ENCODE data around the gene B4GALNT4.
A peak's percentile ranks its signal among the peaks of the same experiment; 100 is the strongest.
"Not testable (repeated sequence)": the region's sequence is repeated elsewhere in the genome, so short reads cannot be mapped to it uniquely, and the experiment has no call there.

Gene B4GALNT4

GRCh38 chr11:395866-396265, 26.6 kb downstream of the B4GALNT4 start:
- in situ Hi-C loops (cut with HindIII; ENCODE audit: low sequenced_read_pairs), result no loop called here
- no peak overlapping the region for H3K4me3 ChIP-seq (ENCODE audit: low read depth, low read length)
- TF ChIP-seq, protein P1, sequence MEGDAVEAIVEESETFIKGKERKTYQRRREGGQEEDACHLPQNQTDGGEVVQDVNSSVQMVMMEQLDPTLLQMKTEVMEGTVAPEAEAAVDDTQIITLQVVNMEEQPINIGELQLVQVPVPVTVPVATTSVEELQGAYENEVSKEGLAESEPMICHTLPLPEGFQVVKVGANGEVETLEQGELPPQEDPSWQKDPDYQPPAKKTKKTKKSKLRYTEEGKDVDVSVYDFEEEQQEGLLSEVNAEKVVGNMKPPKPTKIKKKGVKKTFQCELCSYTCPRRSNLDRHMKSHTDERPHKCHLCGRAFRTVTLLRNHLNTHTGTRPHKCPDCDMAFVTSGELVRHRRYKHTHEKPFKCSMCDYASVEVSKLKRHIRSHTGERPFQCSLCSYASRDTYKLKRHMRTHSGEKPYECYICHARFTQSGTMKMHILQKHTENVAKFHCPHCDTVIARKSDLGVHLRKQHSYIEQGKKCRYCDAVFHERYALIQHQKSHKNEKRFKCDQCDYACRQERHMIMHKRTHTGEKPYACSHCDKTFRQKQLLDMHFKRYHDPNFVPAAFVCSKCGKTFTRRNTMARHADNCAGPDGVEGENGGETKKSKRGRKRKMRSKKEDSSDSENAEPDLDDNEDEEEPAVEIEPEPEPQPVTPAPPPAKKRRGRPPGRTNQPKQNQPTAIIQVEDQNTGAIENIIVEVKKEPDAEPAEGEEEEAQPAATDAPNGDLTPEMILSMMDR (IDR thresholded peaks at IDR 0.05; ENCODE audit: low read depth, low read length), result no peak
- DNase-seq (ENCODE audit: low read depth, low spot score), result no peak

DNA sequence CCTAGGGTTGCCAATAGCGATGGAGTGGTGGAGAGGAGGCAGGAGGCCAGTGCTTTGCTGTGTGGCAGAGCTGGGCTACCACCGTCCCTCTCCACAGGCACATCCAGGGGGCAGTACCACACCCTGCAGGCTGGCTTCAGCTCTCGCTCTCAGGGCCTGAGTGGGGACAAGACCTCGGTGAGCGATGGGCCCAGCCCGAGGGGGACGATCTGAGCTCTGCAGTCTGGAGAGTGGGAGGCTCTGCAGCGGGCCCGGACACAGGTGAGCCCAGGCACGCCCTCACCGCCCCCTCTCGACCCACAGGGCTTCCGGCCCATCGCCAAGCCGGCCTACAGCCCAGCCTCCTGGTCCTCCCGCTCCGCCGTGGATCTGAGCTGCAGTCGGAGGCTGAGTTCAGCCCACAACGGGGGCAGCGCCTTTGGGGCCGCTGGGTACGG, 27.2 kb downstream of the B4GALNT4 start:
- TF ChIP-seq, protein P1 (IDR thresholded peaks at IDR 0.05; ENCODE audit: low read depth, low read length), result peak; percentile 45
- in situ Hi-C loops (cut with HindIII; ENCODE audit: low sequenced_read_pairs), result no loop called here
- H3K4me3 ChIP-seq (ENCODE audit: low read depth, low read length), result no peak overlapping the region
- no peak for DNase-seq (ENCODE audit: low read depth, low spot score)

- in situ Hi-C loops (cut with HindIII; ENCODE audit: low sequenced_read_pairs), result no loop called here
- H3K4me3 ChIP-seq (ENCODE audit: low read depth, low read length), result peak overlapping the region; percentile 28
- DNase-seq (ENCODE audit: low read depth, low spot score), result peak; percentile 66
- TF ChIP-seq, protein P1 (IDR thresholded peaks at IDR 0.05; ENCODE audit: low read depth, low read length), result peak; percentile 62
These were observed 27.7 kb downstream of the B4GALNT4 start for GRCh38 chr11:396948-397548.

- no peak overlapping the region for H3K4me3 ChIP-seq (ENCODE audit: low read depth, low read length)
- TF ChIP-seq, protein P1 (IDR thresholded peaks at IDR 0.05; ENCODE audit: low read depth, low read length), result no peak
- no peak for DNase-seq (ENCODE audit: low read depth, low spot score)
- in situ Hi-C loops (cut with HindIII; ENCODE audit: low sequenced_read_pairs), result no loop called here
These were observed 29.5 kb downstream of the B4GALNT4 start for GRCh38 chr11:398826-399225.

GRCh38 chr11:399731-400211, 30.5 kb downstream of the B4GALNT4 start:
- H3K4me3 ChIP-seq (ENCODE audit: low read depth, low read length), result no peak overlapping the region
- in situ Hi-C loops (cut with HindIII; ENCODE audit: low sequenced_read_pairs), result no loop called here
- TF ChIP-seq, protein P1 (IDR thresholded peaks at IDR 0.05; ENCODE audit: low read depth, low read length), result no peak
- DNase-seq (ENCODE audit: low read depth, low spot score), result no peak

GRCh38 chr11:400241-400689, 31.0 kb downstream of the B4GALNT4 start:
- in situ Hi-C loops (cut with HindIII; ENCODE audit: low sequenced_read_pairs), result no loop called here
- no peak for DNase-seq (ENCODE audit: low read depth, low spot score)
- no peak overlapping the region for H3K4me3 ChIP-seq (ENCODE audit: low read depth, low read length)
- TF ChIP-seq, protein P1 (IDR thresholded peaks at IDR 0.05; ENCODE audit: low read depth, low read length), result no peak

DNA sequence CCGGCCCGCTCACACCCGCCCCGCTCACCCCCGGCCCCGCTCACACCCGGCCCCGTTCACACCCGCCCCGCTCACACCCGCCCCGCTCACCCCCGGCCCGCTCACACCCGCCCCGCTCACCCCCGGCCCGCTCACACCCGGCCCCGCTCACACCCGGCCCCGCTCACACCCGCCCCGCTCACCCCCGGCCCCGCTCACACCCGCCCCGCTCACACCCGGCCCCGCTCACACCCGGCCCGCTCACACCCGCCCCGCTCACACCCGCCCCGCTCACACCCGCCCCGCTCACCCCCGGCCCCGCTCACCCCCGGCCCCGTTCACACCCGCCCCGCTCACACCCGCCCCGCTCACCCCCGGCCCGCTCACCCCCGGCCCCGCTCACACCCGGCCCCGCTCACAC, 31.9 kb downstream of the B4GALNT4 start:
- DNase-seq (ENCODE audit: low read depth, low spot score); H3K4me3 ChIP-seq (ENCODE audit: low read depth, low read length); in situ Hi-C loops (cut with HindIII; ENCODE audit: low sequenced_read_pairs): not testable (repeated sequence)
